ENCODE measurements around the gene DGKH. TPM values are rescaled to one million over a fixed set of nuclear protein-coding genes. Genes with fewer than 3 reads are reported as not detected.

DGKH gene
- total and polyA plus RNA-seq, 2 donors (not counting 1 experiment from before 2014, with no cell fraction given): 0.06 to 0.67 TPM

- no peaks in the 10 kb centered on the region for H4K20me1 ChIP-seq (ENCODE audit: control insufficient read depth, insufficient read depth, low read length, poor library complexity, severe bottlenecking)
- peaks cover 0 to 10% (median 0%) of the 10 kb centered on the region in 3 donors for H3K9me3 ChIP-seq (ENCODE audit: control extremely low read depth in 1 of 3, control insufficient read depth in 2 of 3, insufficient read depth in 1 of 3, low read length in 2 of 3)
- ATAC-seq (ENCODE audit: low read depth) (peak; percentile 10), DNase-seq (peak; percentile 51)
- intact Hi-C loops (cut with micrococcal nuclease): loop anchor here (2.0 to 10.0 kb wide), 4 partner anchors 87 to 785 kb away; partner anchors contain the start of genes MTRF1, NAA16, RGCC and VWA8
- H3K36me3 ChIP-seq (replicated peaks in 1 of 2; ENCODE audit: control extremely low read depth in 1 of 2, control insufficient read depth in 1 of 2, extremely low read depth in 1 of 2, insufficient read depth in 2 of 2, low read length in 1 of 2): no peaks in the 10 kb centered on the region
- peak overlapping the region; percentile 75 for H2AFZ ChIP-seq (ENCODE audit: insufficient read depth, low read depth, low read length, poor library complexity, severe bottlenecking)
- peaks cover 10% of the 10 kb centered on the region for H3K4me1 Mint-ChIP-seq
- H3K4me3 ChIP-seq (ENCODE audit: control extremely low read depth in 1 of 5, extremely low read depth in 1 of 5, insufficient read depth in 1 of 5, low read depth in 2 of 5, low read length in 4 of 5): peak overlapping the region; percentile 50 to 79 (median 64)
- H3K4me2 ChIP-seq (replicated peaks; ENCODE audit: low read depth, low read length, poor library complexity, severe bottlenecking): peak overlapping the region; percentile 99
- peak overlapping the region; percentile 71 for H3K9ac ChIP-seq (ENCODE audit: low read length)
- H3K4me1 ChIP-seq (ENCODE audit: control insufficient read depth in 2 of 2, insufficient read depth in 2 of 2, low read length in 2 of 2): peaks cover 17 to 19% of the 10 kb centered on the region in 2 donors
- no peaks in the 10 kb centered on the region for H3K9me3 Mint-ChIP-seq (ENCODE audit: insufficient read depth)
- ChIA-PET POLR2A (no interaction called here), CTCF (interaction anchor here (1.4 kb wide), 1 partner anchor 30 kb away, joined by 3 read pairs; no protein-coding TSS in a partner anchor)
- H3K27me3 ChIP-seq (replicated peaks in 1 of 4; ENCODE audit: control extremely low read depth in 1 of 4, control insufficient read depth in 3 of 4, insufficient read depth in 4 of 4, low read length in 3 of 4): peaks cover 0 to 41% (median 30%) of the 10 kb centered on the region in 4 experiments
- H3K27me3 Mint-ChIP-seq: peaks cover 41% of the 10 kb centered on the region
- TF ChIP-seq EZH2 (IDR thresholded peaks at IDR 0.05; ENCODE audit: borderline replicate concordance, insufficient read depth, low read depth, low read length, poor library complexity, severe bottlenecking) (no peak), CTCF (IDR thresholded peaks at IDR 0.05) (no peak)
- no peak overlapping the region for H3K27ac ChIP-seq (ENCODE audit: low read length in 2 of 2)
- peak overlapping the region; percentile 15 for H3K27ac Mint-ChIP-seq
- WGBS (ENCODE audit: insufficient coverage): 2% methylated on average over 47 of the region's 50 CpGs
- H3K79me2 ChIP-seq (ENCODE audit: control insufficient read depth, insufficient read depth, low read length): no peaks in the 10 kb centered on the region
- peak overlapping the region; percentile 85 for H3K4me3 Mint-ChIP-seq
These were observed 697 bp upstream of the DGKH start for GRCh38 chr13:42047561-42048341.

All from B cell (primary cell).